CD4-positive, alpha-beta T cell (primary cell): ENCODE results near the gene CD58. TPM values are rescaled to one million over a fixed set of nuclear protein-coding genes. Genes with fewer than 3 reads are reported as not detected.

ENCODE experiments used
- ATAC-seq: fragments of 200-7000 bp; cut with Tn5 transposase; one replicate; pipeline ENCODE4 v1.10.0; 2022; ENCODE audit warnings: mild to moderate bottlenecking; ENCODE audit not compliant: poor library complexity
- CTCF ChIA-PET: fragments of 350-600 bp; sonication (Branson Sonifier 250); formaldehyde crosslinking; loops from one replicate; lab custom pipeline; 2021; ENCODE audit warnings: antibody characterized with exemption, inconsistent platforms; lab: Charles Lee
- POLR2A ChIA-PET: fragments of 350-600 bp; sonication (Branson Sonifier 250); formaldehyde crosslinking; loops from one replicate; lab custom pipeline; 2021; ENCODE audit warnings: antibody characterized with exemption, inconsistent platforms; lab: Charles Lee
- DNase-seq, 14 experiments: peaks; one replicate each; pipeline ENCODE4 v3.0.0-alpha.2; 2013 to 2020; ENCODE audit warnings: mixed read lengths in 2 of 14
- H3K27ac ChIP-seq, 2 donors: one replicate each; pipeline versions ENCODE4 v1.5.1 to v1.7.0; 2013; ENCODE audit warnings: low read length in 2 of 2, low read depth in 1 of 2, mild to moderate bottlenecking in 1 of 2
- H3K27me3 ChIP-seq, 2 experiments: 1 replicate in 1 of 2; 2 replicates in 1 of 2; pipeline versions ENCODE4 v1.6.1 to v1.7.0; 2013; ENCODE audit warnings: low read length in 2 of 2, control low read depth in 1 of 2, mild to moderate bottlenecking in 1 of 2, moderate library complexity in 1 of 2; ENCODE audit not compliant: insufficient read depth in 2 of 2, control insufficient read depth in 1 of 2
- H3K36me3 ChIP-seq: one replicate; pipeline ENCODE4 v1.6.1; 2013; ENCODE audit warnings: low read length, control low read depth; ENCODE audit not compliant: insufficient read depth
- H3K4me1 ChIP-seq: one replicate; pipeline ENCODE4 v1.6.1; 2013; ENCODE audit warnings: low read length, control low read depth; ENCODE audit not compliant: insufficient read depth
- H3K4me3 ChIP-seq: one replicate; pipeline ENCODE4 v1.5.1; 2013; ENCODE audit warnings: mild to moderate bottlenecking, low read length, moderate library complexity
- H3K9me3 ChIP-seq, 2 experiments: 1 replicate in 1 of 2; 2 replicates in 1 of 2; pipeline versions ENCODE4 v1.6.1 to v1.7.0; 2013; ENCODE audit warnings: low read length in 2 of 2, mild to moderate bottlenecking in 2 of 2, control low read depth in 1 of 2, moderate library complexity in 1 of 2; ENCODE audit not compliant: control insufficient read depth in 1 of 2, insufficient read depth in 1 of 2
- H3K27ac Mint-ChIP-seq: one replicate; pipeline ENCODE4 v1.8.0; 2020; ENCODE audit warnings: mixed read lengths
- H3K27me3 Mint-ChIP-seq: one replicate; pipeline ENCODE4 v1.8.0; 2021; ENCODE audit warnings: mixed read lengths
- H3K36me3 Mint-ChIP-seq: one replicate; pipeline ENCODE4 v1.8.0; 2021; ENCODE audit warnings: low read depth, mixed read lengths
- H3K4me1 Mint-ChIP-seq: one replicate; pipeline ENCODE4 v1.8.0; 2021; ENCODE audit warnings: low read depth, mixed read lengths
- H3K4me3 Mint-ChIP-seq: one replicate; pipeline ENCODE4 v1.8.0; 2020; ENCODE audit warnings: mild to moderate bottlenecking, mixed read lengths
- H3K9me3 Mint-ChIP-seq: one replicate; pipeline ENCODE4 v1.8.0; 2020; ENCODE audit warnings: mixed read lengths
- CTCF ChIP-seq: fragments of 200-600 bp; IDR thresholded peaks from one replicate; pipeline ENCODE4 v1.8.0; 2022; ENCODE audit warnings: antibody characterized with exemption, mild to moderate bottlenecking
- intact Hi-C, 2 experiments: fragments of 100-400 bp; cut with DNase I in 1 of 2; cut with micrococcal nuclease in 1 of 2; formaldehyde crosslinking; loops; one replicate each; pipeline versions ENCODE4 v1.15.1 to v1.9.0; 2023 to 2025; cut with DNase I, micrococcal nuclease
- total RNA-seq, 174 experiments: library from RNA in 2 of 174; stranded (reverse) in 2 of 174; gene quantifications; one replicate each; pipeline ENCODE4 v1.2.3 and lab custom pipeline; 2021 to 2026

The CD58 gene
- total RNA-seq, 2 experiments from 2014 or later: 4.2 to 5.7 TPM

GRCh38 chr1:116494353-116494692 is 76.5 kb downstream of the CD58 start:
- Mint-ChIP-seq H3K27me3 (no peaks in the 10 kb centered on the region), H3K36me3 (no peaks in the 10 kb centered on the region), H3K4me1 (peaks cover 6% of the 10 kb centered on the region), H3K4me3 (no peak overlapping the region), H3K27ac (no peak overlapping the region), H3K9me3 (no peaks in the 10 kb centered on the region)
- peaks cover 11% of the 10 kb centered on the region for H3K4me1 ChIP-seq
- no peak for ATAC-seq
- TF ChIP-seq CTCF: no peak
- H3K36me3 ChIP-seq: no peaks in the 10 kb centered on the region
- DNase-seq: no peak
- H3K4me3 ChIP-seq: no peak overlapping the region
- POLR2A ChIA-PET: no interaction called here
- H3K9me3 ChIP-seq: no peaks in the 10 kb centered on the region
- H3K27me3 ChIP-seq: no peaks in the 10 kb centered on the region
- intact Hi-C loops: no loop called here
- no peak overlapping the region for H3K27ac ChIP-seq
- CTCF ChIA-PET: interaction anchor here (1.5 to 2.2 kb wide), 2 partner anchors 9 to 355 kb away, joined by 6 to 8 read pairs; no protein-coding TSS in a partner anchor

DNA sequence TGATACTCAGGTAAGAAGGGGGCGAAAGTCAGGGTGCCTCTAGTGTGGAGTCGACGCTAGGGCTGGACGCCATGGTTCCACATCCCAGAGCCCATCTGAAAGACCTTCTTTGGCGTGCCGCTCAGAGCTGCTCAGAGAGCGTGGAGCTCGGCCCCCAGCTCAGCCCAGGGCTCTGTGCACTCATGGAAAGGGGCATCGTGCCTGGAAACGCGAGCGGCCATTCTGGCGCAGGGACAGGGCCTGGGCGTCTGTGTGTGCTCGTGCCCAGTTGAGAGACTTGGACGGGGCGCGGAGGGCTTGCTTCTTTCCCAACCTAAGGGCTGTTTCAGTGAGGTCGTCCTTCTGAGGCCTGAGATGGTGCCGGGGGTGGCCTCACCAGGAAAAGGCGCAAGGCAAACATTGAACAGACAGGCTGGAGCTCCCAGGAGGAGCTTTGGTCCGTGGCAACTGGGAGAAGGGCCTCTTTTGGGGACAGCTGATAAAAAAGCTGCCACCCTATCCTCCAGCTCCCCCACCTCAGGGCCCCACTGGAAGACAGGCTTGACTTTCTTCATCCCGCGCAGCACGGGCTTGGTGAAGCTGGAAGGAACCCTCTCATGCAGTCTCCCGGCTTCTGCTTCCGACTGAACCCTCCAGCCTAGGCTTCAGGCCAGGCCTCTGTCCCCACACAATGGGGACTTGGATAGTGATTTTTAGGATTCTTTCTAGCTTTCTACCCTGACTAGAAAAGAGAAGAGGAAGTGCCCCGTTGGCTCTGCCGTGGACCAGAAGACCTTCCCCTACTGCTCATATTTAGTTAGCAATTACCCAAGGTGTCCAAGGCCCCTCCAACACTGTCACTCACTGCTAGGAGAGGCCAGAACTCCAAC is 77.1 kb downstream of the CD58 start:
- H3K36me3 ChIP-seq: no peaks in the 10 kb centered on the region
- H3K4me3 Mint-ChIP-seq: no peak overlapping the region
- H3K4me3 ChIP-seq: no peak overlapping the region
- peaks cover 6% of the 10 kb centered on the region for H3K4me1 ChIP-seq
- no peaks in the 10 kb centered on the region for H3K9me3 Mint-ChIP-seq
- POLR2A ChIA-PET: no interaction called here
- CTCF ChIA-PET: interaction anchor here (1.5 to 2.2 kb wide), 2 partner anchors 8 to 355 kb away, joined by 6 to 8 read pairs; no protein-coding TSS in a partner anchor
- no peak for ATAC-seq
- no peaks in the 10 kb centered on the region for H3K9me3 ChIP-seq
- H3K27me3 ChIP-seq: no peaks in the 10 kb centered on the region
- TF ChIP-seq CTCF: no peak
- intact Hi-C loops: no loop called here
- DNase-seq: no peak
- no peak overlapping the region for H3K27ac ChIP-seq
- no peak overlapping the region for H3K27ac Mint-ChIP-seq
- no peaks in the 10 kb centered on the region for H3K4me1 Mint-ChIP-seq
- no peaks in the 10 kb centered on the region for H3K36me3 Mint-ChIP-seq
- no peaks in the 10 kb centered on the region for H3K27me3 Mint-ChIP-seq

- Mint-ChIP-seq H3K27ac (no peak overlapping the region), H3K4me3 (no peak overlapping the region), H3K4me1 (no peaks in the 10 kb centered on the region), H3K36me3 (no peaks in the 10 kb centered on the region), H3K27me3 (no peaks in the 10 kb centered on the region), H3K9me3 (no peaks in the 10 kb centered on the region)
- ChIA-PET POLR2A (no interaction called here), CTCF (interaction anchor here (0.7 to 2.2 kb wide), 2 partner anchors 354 to 1089 kb away, joined by 3 to 8 read pairs; no protein-coding TSS in a partner anchor)
- Histone ChIP-seq H3K27ac (no peak overlapping the region), H3K4me1 (peaks cover 4% of the 10 kb centered on the region), H3K4me3 (no peak overlapping the region), H3K9me3 (no peaks in the 10 kb centered on the region), H3K36me3 (no peaks in the 10 kb centered on the region), H3K27me3 (no peaks in the 10 kb centered on the region)
- ATAC-seq (no peak), DNase-seq (no peak)
- no peak for TF ChIP-seq CTCF
- intact Hi-C loops: no loop called here
Measured at GRCh38 chr1:116493036-116493435, 77.8 kb downstream of the CD58 start.
